Brain microvascular endothelial cell (primary cell): Measurements from ENCODE around the gene ZNF333.

Source experiments
- DNase-seq: peaks from one replicate; pipeline ENCODE4 v3.0.0-alpha.2; 2020
- H3K27ac ChIP-seq: fragments of 250-450 bp; sonication (Bioruptor Pico); 2 replicates; pipeline ENCODE4 v1.5.1; 2020; ENCODE audit warnings: mild to moderate bottlenecking, moderate library complexity
- H3K27me3 ChIP-seq: fragments of 250-450 bp; sonication (Bioruptor Pico); replicated peaks from 2 replicates; pipeline ENCODE4 v1.5.1; 2020; ENCODE audit warnings: mild to moderate bottlenecking
- H3K36me3 ChIP-seq: fragments of 250-450 bp; sonication (Bioruptor Pico); replicated peaks from 2 replicates; pipeline ENCODE4 v1.5.1; 2020; ENCODE audit warnings: mild to moderate bottlenecking
- H3K4me3 ChIP-seq: 2 replicates; pipeline ENCODE4 v1.5.1; 2011; ENCODE audit warnings: low read depth, mild to moderate bottlenecking, control low read depth, low read length, moderate library complexity
- in situ Hi-C: cut with HindIII; loops from 2 replicates; pipeline ENCODE4 v1.10.0; 2017; ENCODE audit warnings: low sequenced_read_pairs, low pct_ligation_motif_present
- TF ChIP-seq, protein P1 (sequence below): IDR thresholded peaks from 2 replicates; pipeline ENCODE4 v1.5.1; 2011; ENCODE audit warnings: low read depth, mild to moderate bottlenecking, moderate library complexity, low read length, control low read depth, inconsistent platforms; ENCODE audit errors: missing control alignments

Gene ZNF333

DNA sequence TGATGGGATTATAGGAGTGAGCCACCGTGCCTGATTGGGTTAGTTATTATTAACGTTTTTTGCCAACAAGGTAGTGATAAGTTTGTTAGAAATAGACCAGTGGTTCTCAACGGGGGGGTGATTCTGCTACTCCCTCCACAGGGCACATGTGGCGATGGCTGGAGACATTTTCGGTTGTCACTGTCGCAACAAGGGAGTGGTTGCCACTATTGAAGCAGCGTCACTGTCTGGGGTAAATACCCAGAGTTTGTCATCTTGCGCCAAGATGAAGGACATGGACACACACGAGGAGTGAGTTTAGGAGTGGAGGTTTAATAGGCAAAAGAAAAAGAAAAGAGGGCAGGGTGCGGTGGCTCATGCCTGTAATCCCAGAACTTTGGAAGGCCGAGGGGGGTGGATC lies 34.1 kb upstream of the ZNF333 start:
- Histone ChIP-seq H3K27ac (no peak overlapping the region), H3K4me3 (no peak overlapping the region), H3K36me3 (no peaks in the 10 kb centered on the region), H3K27me3 (no peaks in the 10 kb centered on the region)
- in situ Hi-C loops: no loop called here
- DNase-seq: no peak
- TF ChIP-seq, protein P1, sequence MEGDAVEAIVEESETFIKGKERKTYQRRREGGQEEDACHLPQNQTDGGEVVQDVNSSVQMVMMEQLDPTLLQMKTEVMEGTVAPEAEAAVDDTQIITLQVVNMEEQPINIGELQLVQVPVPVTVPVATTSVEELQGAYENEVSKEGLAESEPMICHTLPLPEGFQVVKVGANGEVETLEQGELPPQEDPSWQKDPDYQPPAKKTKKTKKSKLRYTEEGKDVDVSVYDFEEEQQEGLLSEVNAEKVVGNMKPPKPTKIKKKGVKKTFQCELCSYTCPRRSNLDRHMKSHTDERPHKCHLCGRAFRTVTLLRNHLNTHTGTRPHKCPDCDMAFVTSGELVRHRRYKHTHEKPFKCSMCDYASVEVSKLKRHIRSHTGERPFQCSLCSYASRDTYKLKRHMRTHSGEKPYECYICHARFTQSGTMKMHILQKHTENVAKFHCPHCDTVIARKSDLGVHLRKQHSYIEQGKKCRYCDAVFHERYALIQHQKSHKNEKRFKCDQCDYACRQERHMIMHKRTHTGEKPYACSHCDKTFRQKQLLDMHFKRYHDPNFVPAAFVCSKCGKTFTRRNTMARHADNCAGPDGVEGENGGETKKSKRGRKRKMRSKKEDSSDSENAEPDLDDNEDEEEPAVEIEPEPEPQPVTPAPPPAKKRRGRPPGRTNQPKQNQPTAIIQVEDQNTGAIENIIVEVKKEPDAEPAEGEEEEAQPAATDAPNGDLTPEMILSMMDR: no peak

DNA sequence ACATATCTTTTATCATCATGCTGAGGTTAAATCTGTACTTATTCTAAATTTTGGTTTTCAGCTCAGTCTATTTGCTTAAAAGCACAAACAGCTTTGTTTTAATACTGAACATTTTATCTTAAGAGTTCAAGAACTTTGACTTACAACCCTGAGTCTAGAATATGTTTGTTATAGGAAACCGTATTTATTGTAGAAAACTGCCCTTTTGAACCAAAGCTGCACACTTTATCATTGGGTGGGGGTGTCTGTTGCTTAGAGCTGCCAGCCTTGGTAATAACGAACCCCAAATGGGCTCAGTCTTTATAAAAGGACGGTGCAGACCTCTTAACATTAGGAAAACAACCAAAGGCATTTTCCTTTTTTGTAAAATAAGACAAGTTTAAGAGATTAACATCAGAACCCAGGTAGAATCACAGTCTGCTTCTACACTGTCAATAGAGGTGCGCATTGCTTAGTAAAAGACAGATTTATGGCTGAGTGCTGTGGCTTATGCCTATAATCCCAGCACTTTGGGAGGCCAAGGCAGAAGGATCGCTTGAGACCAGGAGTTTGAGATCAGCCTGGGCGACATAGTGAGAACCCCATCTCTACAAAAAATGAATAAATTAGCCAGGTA lies 29.9 kb upstream of the ZNF333 start:
- Histone ChIP-seq H3K4me3 (no peak overlapping the region), H3K36me3 (no peaks in the 10 kb centered on the region), H3K27ac (no peak overlapping the region), H3K27me3 (no peaks in the 10 kb centered on the region)
- DNase-seq: no peak
- TF ChIP-seq, protein P1: no peak
- in situ Hi-C loops: no loop called here

DNA sequence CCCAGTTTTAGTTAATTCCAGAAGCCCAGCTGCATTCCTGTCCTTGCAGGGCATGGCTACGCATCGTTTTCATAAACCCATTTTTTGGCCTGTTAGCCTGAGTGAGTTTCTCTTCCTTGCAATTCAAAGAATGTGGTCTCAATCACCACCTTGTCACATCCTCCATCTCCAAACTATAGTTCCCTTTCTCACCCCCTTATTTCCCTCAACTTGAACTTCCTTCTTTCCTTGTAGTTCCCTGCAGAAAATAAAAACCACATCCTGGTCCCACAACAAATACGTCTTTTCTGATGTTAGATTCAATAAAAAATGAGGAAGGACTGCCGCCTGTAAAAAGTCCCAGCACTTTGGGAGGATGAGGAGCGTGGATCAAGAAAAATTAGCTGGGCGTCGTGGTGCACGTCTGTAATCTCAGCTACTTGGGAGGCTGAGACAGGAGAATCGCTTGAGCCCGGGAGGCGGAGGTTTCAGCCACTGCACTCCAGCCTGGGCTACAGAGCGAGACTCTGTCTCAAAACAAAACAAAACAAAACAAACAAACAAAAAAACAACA lies 28.4 kb upstream of the ZNF333 start:
- no peaks in the 10 kb centered on the region for H3K36me3 ChIP-seq
- no peak overlapping the region for H3K27ac ChIP-seq
- H3K27me3 ChIP-seq: no peaks in the 10 kb centered on the region
- in situ Hi-C loops: no loop called here
- TF ChIP-seq, protein P1: no peak
- H3K4me3 ChIP-seq: no peak overlapping the region
- DNase-seq: no peak

DNA sequence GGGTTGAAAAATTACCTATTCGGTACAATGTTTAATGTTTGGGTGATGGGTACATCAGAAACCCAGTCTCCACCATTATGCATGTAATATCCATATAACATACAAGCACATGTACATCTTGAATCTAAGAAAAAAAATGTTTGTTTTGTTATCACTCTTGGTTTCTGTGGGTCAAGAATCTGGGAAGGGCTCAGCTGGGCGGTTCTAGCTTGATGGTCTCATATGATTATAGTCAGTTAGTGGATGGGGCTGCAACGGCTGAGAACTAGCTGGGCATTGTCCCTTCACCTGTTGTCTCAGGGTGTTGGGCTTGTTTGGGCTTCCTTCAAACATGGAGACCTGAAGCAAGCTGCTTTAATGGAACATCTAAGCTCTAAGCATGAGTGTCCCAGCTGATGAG lies 19.9 kb upstream of the ZNF333 start:
- no peak overlapping the region for H3K4me3 ChIP-seq

DNA sequence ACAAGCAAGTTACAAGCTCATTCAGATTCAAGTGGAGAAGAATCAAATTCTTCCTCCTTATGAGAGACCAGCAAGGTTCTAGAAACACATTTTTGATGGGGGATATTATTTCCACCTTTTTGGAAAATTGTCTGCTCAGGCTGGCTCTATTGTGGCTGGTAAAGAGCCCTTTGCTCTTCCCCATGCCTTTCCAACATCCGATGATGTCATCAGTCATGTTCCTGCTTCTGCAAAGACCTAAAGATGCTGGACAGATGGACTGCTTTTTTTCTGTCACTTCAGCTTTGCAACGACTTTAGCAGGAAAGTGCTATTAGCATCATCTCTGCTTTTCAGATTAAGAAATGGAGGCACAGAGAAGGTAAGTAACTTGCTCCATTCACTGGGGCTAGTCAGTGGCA lies 19.4 kb upstream of the ZNF333 start:
- H3K36me3 ChIP-seq: no peaks in the 10 kb centered on the region
- no peak overlapping the region for H3K4me3 ChIP-seq
- TF ChIP-seq, protein P1: no peak
- H3K27ac ChIP-seq: no peak overlapping the region
- in situ Hi-C loops: no loop called here
- H3K27me3 ChIP-seq: no peaks in the 10 kb centered on the region
- DNase-seq: no peak

More for the DNA sequence above, 19.9 kb upstream of the ZNF333 start:
- Histone ChIP-seq H3K36me3 (no peaks in the 10 kb centered on the region), H3K27me3 (no peaks in the 10 kb centered on the region), H3K27ac (no peak overlapping the region)
- TF ChIP-seq, protein P1: no peak
- DNase-seq: no peak
- in situ Hi-C loops: no loop called here
